CD14-positive monocyte (primary cell): ENCODE data around the gene SERPINA12. TPM values are rescaled to one million over a fixed set of nuclear protein-coding genes. Genes with fewer than 3 reads are reported as not detected.

Source experiments
- DNase-seq, 3 donors: peaks; one replicate each; pipeline ENCODE4 v3.0.0-alpha.2; 2011 to 2022
- H2AFZ ChIP-seq: 2 replicates; pipeline ENCODE4 v1.6.0; 2012; ENCODE audit warnings: mild to moderate bottlenecking, low read depth, low read length, inconsistent platforms; ENCODE audit not compliant: insufficient read depth, poor library complexity, severe bottlenecking
- H3K27ac ChIP-seq, 2 donors: 1 replicate in 1 of 2; 2 replicates in 1 of 2; pipeline ENCODE4 v1.5.1; 2012 to 2013; ENCODE audit warnings: low read length in 2 of 2, control low read depth in 1 of 2, inconsistent platforms in 1 of 2, low read depth in 1 of 2, mild to moderate bottlenecking in 1 of 2
- H3K27me3 ChIP-seq, 2 donors: one replicate each; pipeline versions ENCODE4 v1.6.0 to v1.6.1; 2011 to 2013; ENCODE audit warnings: low read length in 2 of 2; ENCODE audit not compliant: control insufficient read depth in 2 of 2, insufficient read depth in 2 of 2
- H3K36me3 ChIP-seq, 2 donors: replicated peaks in 1 of 2; 1 replicate in 1 of 2; 2 replicates in 1 of 2; pipeline versions ENCODE4 v1.5.1 to v1.6.1; 2012 to 2013; ENCODE audit warnings: low read length in 2 of 2, control low read depth in 1 of 2, inconsistent platforms in 1 of 2, mild to moderate bottlenecking in 1 of 2; ENCODE audit not compliant: insufficient read depth in 2 of 2, control insufficient read depth in 1 of 2
- H3K4me1 ChIP-seq, 2 donors: 1 replicate in 1 of 2; 2 replicates in 1 of 2; pipeline versions ENCODE4 v1.5.1 to v1.6.1; 2012 to 2013; ENCODE audit warnings: low read length in 2 of 2, control low read depth in 1 of 2, inconsistent platforms in 1 of 2, mild to moderate bottlenecking in 1 of 2, moderate library complexity in 1 of 2; ENCODE audit not compliant: insufficient read depth in 2 of 2, control insufficient read depth in 1 of 2
- H3K4me2 ChIP-seq: replicated peaks from 2 replicates; pipeline ENCODE3; 2012; ENCODE audit warnings: low read length, moderate library complexity, mild to moderate bottlenecking; ENCODE audit not compliant: poor library complexity, severe bottlenecking; ENCODE audit errors: extremely low read depth
- H3K4me3 ChIP-seq, 3 experiments: fragments of 200-600 bp in 1 of 3; sonication (generic) in 1 of 3; replicated peaks in 1 of 3; 1 replicate in 2 of 3; 2 replicates in 1 of 3; pipeline ENCODE4 v1.5.1; 2011 to 2013; ENCODE audit warnings: low read length in 3 of 3, mild to moderate bottlenecking in 3 of 3, control low read depth in 2 of 3, low read depth in 2 of 3, inconsistent platforms in 1 of 3, moderate library complexity in 1 of 3
- H3K79me2 ChIP-seq: 2 replicates; pipeline ENCODE4 v1.6.0; 2012; ENCODE audit warnings: mild to moderate bottlenecking, control low read depth, inconsistent platforms, low read length, moderate library complexity; ENCODE audit not compliant: insufficient read depth
- H3K9ac ChIP-seq: 2 replicates; pipeline ENCODE4 v1.6.0; 2017; ENCODE audit warnings: low read length, mild to moderate bottlenecking; ENCODE audit not compliant: insufficient read depth, poor library complexity, severe bottlenecking
- H3K9me3 ChIP-seq, 2 donors: replicated peaks in 1 of 2; 1 replicate in 1 of 2; 2 replicates in 1 of 2; pipeline versions ENCODE4 v1.5.1 to v1.6.1; 2012 to 2013; ENCODE audit warnings: low read length in 2 of 2, control low read depth in 1 of 2; ENCODE audit not compliant: control insufficient read depth in 1 of 2, insufficient read depth in 1 of 2
- H4K20me1 ChIP-seq: 2 replicates; pipeline ENCODE4 v1.6.0; 2012; ENCODE audit warnings: mild to moderate bottlenecking, low read length, control low read depth, moderate library complexity; ENCODE audit not compliant: insufficient read depth
- H3K27ac Mint-ChIP-seq, 7 donors: one replicate each; pipeline ENCODE4 v1.8.0; 2020; ENCODE audit warnings: mild to moderate bottlenecking in 7 of 7, mixed read lengths in 7 of 7, moderate library complexity in 6 of 7, inconsistent platforms in 2 of 7
- H3K27me3 Mint-ChIP-seq, 3 donors: one replicate each; pipeline ENCODE4 v1.8.0; 2021 to 2022; ENCODE audit warnings: low read depth in 3 of 3, mild to moderate bottlenecking in 3 of 3, mixed read lengths in 3 of 3, moderate library complexity in 3 of 3, inconsistent platforms in 1 of 3
- H3K36me3 Mint-ChIP-seq, 2 donors: one replicate each; pipeline ENCODE4 v1.8.0; 2020; ENCODE audit warnings: mixed read lengths in 2 of 2, inconsistent platforms in 1 of 2, mild to moderate bottlenecking in 1 of 2
- H3K4me1 Mint-ChIP-seq: one replicate; pipeline ENCODE4 v1.8.0; 2020; ENCODE audit warnings: mild to moderate bottlenecking, mixed read lengths
- H3K4me3 Mint-ChIP-seq, 2 donors: one replicate each; pipeline ENCODE4 v1.8.0; 2020; ENCODE audit warnings: mild to moderate bottlenecking in 2 of 2, mixed read lengths in 2 of 2, moderate library complexity in 1 of 2
- H3K9me3 Mint-ChIP-seq, 7 donors: one replicate each; pipeline ENCODE4 v1.8.0; 2020 to 2022; ENCODE audit warnings: mixed read lengths in 7 of 7, mild to moderate bottlenecking in 6 of 7, moderate library complexity in 6 of 7, inconsistent platforms in 2 of 7
- CTCF ChIP-seq: fragments of 200-600 bp; IDR thresholded peaks from one replicate; pipeline ENCODE4 v1.8.0; 2022; ENCODE audit warnings: antibody characterized with exemption, mild to moderate bottlenecking
- WGBS: methylation state at CpG from one replicate; pipeline ENCODE4 v1.1.5; 2013; ENCODE audit warnings: missing lambda C conversion rate; ENCODE audit not compliant: insufficient coverage; 5-methylcytosine and 5-hydroxymethylcytosine counted together
- intact Hi-C, 2 donors: fragments of 100-400 bp; cut with micrococcal nuclease; formaldehyde crosslinking; loops; one replicate each; pipeline versions ENCODE4 v1.15.0 to v1.15.1; 2023
- polyA plus RNA-seq, 3 donors: library from polyadenylated mRNA; depleted of rRNA in 1 of 3; unstranded in 2 of 3; stranded (reverse) in 1 of 3; fragments of 300-500 nt in 2 of 3; fragments of >200 nt in 1 of 3; fragmentation: Illumina TruSeq in 2 of 3; gene quantifications; 1 replicate in 2 of 3; 2 replicates in 1 of 3; pipeline ENCODE4 v1.2.3, GENCODE V29; 2012 to 2021

The SERPINA12 gene
- polyA plus RNA-seq, 3 donors = not detected

DNA sequence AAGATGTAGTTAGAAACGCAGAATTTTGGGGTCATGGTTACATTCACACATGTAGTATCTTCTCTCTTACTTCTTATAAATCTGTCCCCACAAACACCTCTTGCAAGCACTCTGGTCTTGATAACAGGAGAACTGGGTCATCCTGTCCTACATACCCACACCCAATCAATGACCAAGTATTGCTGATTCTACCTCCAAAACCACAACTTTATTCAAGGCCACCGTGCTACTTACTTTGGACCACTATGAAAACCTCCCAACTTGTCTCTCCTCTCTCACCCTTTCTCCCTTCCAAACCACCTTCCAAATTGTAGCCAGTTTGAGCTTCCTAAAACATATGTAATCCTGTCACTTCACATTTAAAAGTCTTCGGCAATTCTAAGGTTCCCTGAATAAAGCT is 62.1 kb downstream of the SERPINA12 start:
- H3K4me3 ChIP-seq = no peak overlapping the region
- peaks cover 0 to 3% (median 0%) of the 10 kb centered on the region in 7 donors for H3K9me3 Mint-ChIP-seq
- no peaks in the 10 kb centered on the region for H4K20me1 ChIP-seq
- H2AFZ ChIP-seq = no peak overlapping the region
- H3K4me1 Mint-ChIP-seq = no peaks in the 10 kb centered on the region
- no peak overlapping the region for H3K27ac ChIP-seq
- H3K27me3 Mint-ChIP-seq = peaks cover 19 to 38% (median 22%) of the 10 kb centered on the region in 3 donors
- peaks cover 14 to 16% of the 10 kb centered on the region in 2 donors for H3K27me3 ChIP-seq
- no peaks in the 10 kb centered on the region for H3K36me3 ChIP-seq
- no peaks in the 10 kb centered on the region for H3K4me1 ChIP-seq
- WGBS = 82% methylated on average over 1 of the region's 3 CpGs
- H3K9ac ChIP-seq = no peak overlapping the region
- H3K4me2 ChIP-seq = no peak overlapping the region
- no peaks in the 10 kb centered on the region for H3K79me2 ChIP-seq
- intact Hi-C loops = no loop called here
- H3K4me3 Mint-ChIP-seq = no peak overlapping the region
- TF ChIP-seq CTCF = no peak
- no peak overlapping the region for H3K27ac Mint-ChIP-seq
- no peaks in the 10 kb centered on the region for H3K36me3 Mint-ChIP-seq
- DNase-seq = no peak
- H3K9me3 ChIP-seq = no peaks in the 10 kb centered on the region

GRCh38 chr14:94446126-94446525 is 63.1 kb downstream of the SERPINA12 start:
- Histone ChIP-seq H3K4me1 (no peaks in the 10 kb centered on the region), H3K9me3 (no peaks in the 10 kb centered on the region), H3K4me3 (no peak overlapping the region), H3K9ac (no peak overlapping the region), H3K27me3 (peaks cover 3 to 9% of the 10 kb centered on the region in 2 donors), H4K20me1 (no peaks in the 10 kb centered on the region), H3K27ac (no peak overlapping the region), H2AFZ (no peak overlapping the region), H3K36me3 (no peaks in the 10 kb centered on the region), H3K79me2 (no peaks in the 10 kb centered on the region), H3K4me2 (no peak overlapping the region)
- Mint-ChIP-seq H3K36me3 (no peaks in the 10 kb centered on the region), H3K4me3 (peak overlapping the region in 1 of 2 donors; percentile 39), H3K4me1 (no peaks in the 10 kb centered on the region), H3K27me3 (peaks cover 14 to 32% (median 21%) of the 10 kb centered on the region in 3 donors), H3K9me3 (peaks cover 0 to 7% (median 3%) of the 10 kb centered on the region in 7 donors), H3K27ac (no peak overlapping the region)
- no peak for TF ChIP-seq CTCF
- intact Hi-C loops = no loop called here
- 73% methylated on average over 3 of the region's 4 CpGs for WGBS
- no peak for DNase-seq
